Mucosa of descending colon (tissue), 3 donors: ENCODE measurements around the gene HNRNPUL1. TPM values are rescaled to one million over a fixed set of nuclear protein-coding genes. Genes with fewer than 3 reads are reported as not detected.

ENCODE experiments used
- ATAC-seq: fragments of 200-7000 bp; cut with Tn5 transposase; one replicate; pipeline ENCODE4 v1.9.1; 2020; ENCODE audit warnings: mild to moderate bottlenecking, moderate library complexity
- DNase-seq, 3 donors: peaks; one replicate each; pipeline ENCODE4 v3.0.0-alpha.2; 2020
- H3K36me3 ChIP-seq: fragments of 200-600 bp; one replicate; pipeline ENCODE4 v1.8.0; 2021; ENCODE audit warnings: low read depth, mild to moderate bottlenecking
- H3K4me1 ChIP-seq: fragments of 200-600 bp; one replicate; pipeline ENCODE4 v1.8.0; 2021; ENCODE audit warnings: low read depth, mild to moderate bottlenecking
- H3K4me3 ChIP-seq: fragments of 200-600 bp; one replicate; pipeline ENCODE4 v1.8.0; 2021; ENCODE audit warnings: mild to moderate bottlenecking
- H3K9me3 ChIP-seq: fragments of 200-600 bp; one replicate; pipeline ENCODE4 v1.8.0; 2021; ENCODE audit warnings: mild to moderate bottlenecking
- intact Hi-C, 2 donors: fragments of 100-400 bp; cut with DNase I in 1 of 2; cut with micrococcal nuclease in 1 of 2; formaldehyde crosslinking; loops; one replicate each; pipeline versions ENCODE4 v1.11.0 to v1.11.1; 2022; cut with DNase I, micrococcal nuclease
- total RNA-seq, 3 donors: library from RNA; stranded (reverse); fragmentation: NEBNext Ultra II Directional in 2 of 3; extraction: Animal tissue kit (Norgen Biotek cat#: 25700) in 2 of 3; gene quantifications; one replicate each; pipeline versions ENCODE4 v1.2.1 to v1.2.4, GENCODE V29; 2021 to 2023
- TF ChIP-seq, protein P1 (sequence below): fragments of 200-600 bp; IDR thresholded peaks from one replicate; pipeline ENCODE4 v1.8.0; 2022; ENCODE audit warnings: antibody characterized with exemption, mild to moderate bottlenecking
- donor health status: DM: no; HTN: no; CAD: no; lungs with moderate emphysema.
- donor health status: DM: no; HTN: no; CAD: no.
- donor health status: DM: no; HTN: yes; CAD: no.

Gene HNRNPUL1
- total RNA-seq, 3 donors from 2014 or later: 155 to 234 (median 190) TPM

DNA sequence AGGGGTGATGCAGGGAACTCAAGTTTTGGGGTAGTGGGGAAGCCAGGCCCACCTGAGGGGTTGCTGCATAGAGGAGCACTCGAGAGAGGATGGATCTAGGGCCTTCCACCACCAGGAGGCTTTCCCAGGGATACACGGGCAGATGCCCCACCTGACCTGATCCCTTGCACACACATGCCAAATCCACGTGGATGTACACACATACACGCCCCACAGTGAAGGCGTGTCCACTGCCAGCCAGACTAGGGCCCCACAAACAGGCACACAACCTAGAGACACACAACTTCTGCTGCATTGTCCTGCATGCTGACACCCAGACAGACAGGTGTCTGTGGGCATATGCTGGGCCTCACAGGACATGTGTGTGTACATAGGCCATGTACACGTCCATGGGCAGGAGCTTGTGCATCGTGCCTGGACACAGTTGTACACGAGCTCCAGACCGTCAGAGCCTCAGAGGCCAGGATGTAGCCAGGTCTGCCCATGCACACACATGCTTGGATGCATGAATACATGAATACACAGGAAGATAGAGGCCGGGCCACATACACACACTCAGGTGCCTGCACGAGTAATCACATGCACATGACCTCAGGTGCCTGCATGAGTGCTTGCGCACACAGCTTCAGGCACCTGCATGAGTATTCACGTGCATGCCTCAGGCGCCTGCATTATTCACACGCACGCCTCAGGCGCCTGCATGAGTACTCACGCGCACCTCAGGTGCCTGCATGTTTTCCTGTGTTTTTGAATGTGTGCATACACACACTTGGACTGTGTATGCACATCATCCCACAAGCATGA is 54.7 kb downstream of the HNRNPUL1 start:
- Histone ChIP-seq H3K4me1 (peaks cover 3% of the 10 kb centered on the region), H3K4me3 (no peak overlapping the region), H3K36me3 (peaks cover 9% of the 10 kb centered on the region), H3K9me3 (no peaks in the 10 kb centered on the region)
- DNase-seq: peak in 1 of 3 donors; percentile 34
- TF ChIP-seq, protein P1, sequence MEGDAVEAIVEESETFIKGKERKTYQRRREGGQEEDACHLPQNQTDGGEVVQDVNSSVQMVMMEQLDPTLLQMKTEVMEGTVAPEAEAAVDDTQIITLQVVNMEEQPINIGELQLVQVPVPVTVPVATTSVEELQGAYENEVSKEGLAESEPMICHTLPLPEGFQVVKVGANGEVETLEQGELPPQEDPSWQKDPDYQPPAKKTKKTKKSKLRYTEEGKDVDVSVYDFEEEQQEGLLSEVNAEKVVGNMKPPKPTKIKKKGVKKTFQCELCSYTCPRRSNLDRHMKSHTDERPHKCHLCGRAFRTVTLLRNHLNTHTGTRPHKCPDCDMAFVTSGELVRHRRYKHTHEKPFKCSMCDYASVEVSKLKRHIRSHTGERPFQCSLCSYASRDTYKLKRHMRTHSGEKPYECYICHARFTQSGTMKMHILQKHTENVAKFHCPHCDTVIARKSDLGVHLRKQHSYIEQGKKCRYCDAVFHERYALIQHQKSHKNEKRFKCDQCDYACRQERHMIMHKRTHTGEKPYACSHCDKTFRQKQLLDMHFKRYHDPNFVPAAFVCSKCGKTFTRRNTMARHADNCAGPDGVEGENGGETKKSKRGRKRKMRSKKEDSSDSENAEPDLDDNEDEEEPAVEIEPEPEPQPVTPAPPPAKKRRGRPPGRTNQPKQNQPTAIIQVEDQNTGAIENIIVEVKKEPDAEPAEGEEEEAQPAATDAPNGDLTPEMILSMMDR: no peak
- intact Hi-C loops: no loop called here
- ATAC-seq: no peak

DNA sequence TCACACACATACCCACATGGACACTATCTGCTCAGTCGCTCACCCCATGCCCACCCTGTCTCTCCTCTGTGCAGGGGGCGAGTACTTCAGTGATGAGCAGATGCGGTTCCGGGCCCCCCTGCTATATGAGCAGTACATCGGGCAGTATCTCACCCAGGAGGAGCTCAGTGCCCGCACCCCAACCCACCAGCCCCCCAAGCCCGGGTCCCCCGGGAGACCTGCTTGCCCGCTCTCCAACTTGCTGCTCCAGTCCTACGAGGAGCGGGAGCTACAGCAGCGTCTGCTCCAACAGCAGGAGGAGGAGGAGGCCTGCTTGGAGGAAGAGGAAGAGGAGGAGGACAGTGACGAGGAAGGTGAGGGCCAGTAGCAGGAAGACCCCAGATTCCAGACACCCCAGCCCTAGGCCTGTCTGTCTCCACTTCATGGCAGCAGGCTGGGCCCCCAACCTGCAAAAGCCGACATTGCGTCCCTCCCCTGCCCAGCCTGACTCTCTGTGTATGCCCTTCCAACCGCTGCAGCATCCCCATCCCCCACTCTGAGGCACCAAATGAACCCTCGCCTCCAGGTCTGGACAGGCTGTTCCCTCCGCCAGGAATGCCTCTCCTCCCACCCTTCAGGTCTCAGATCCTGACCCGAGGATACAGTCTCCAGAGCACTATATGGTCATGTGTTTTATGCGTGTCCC is 55.5 kb downstream of the HNRNPUL1 start:
- TF ChIP-seq, protein P1: no peak
- DNase-seq (peak in 1 of 3 donors; percentile 31), ATAC-seq (no peak)
- Histone ChIP-seq H3K9me3 (no peaks in the 10 kb centered on the region), H3K4me3 (no peak overlapping the region), H3K4me1 (peaks cover 10% of the 10 kb centered on the region), H3K36me3 (peaks cover 9% of the 10 kb centered on the region)
- intact Hi-C loops: no loop called here

DNA sequence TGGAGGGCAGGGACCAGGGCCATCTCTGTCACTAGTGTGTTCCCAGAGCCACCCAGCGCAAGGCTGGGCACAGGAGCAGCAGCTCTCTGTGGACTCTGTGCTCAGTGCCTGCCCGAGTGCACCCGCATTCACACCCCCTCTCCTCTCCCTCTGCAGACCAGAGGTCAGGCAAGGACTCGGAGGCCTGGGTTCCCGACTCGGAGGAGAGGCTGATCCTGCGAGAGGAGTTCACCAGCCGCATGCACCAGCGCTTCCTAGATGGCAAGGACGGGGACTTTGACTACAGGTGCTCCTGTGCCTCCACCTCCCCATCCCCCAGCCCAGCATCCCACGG is 56.0 kb downstream of the HNRNPUL1 start:
- intact Hi-C loops: no loop called here
- H3K9me3 ChIP-seq: no peaks in the 10 kb centered on the region
- TF ChIP-seq, protein P1: no peak
- H3K4me1 ChIP-seq: peaks cover 14% of the 10 kb centered on the region
- DNase-seq (peak in 1 of 3 donors; percentile 50), ATAC-seq (no peak)
- H3K36me3 ChIP-seq: peaks cover 9% of the 10 kb centered on the region
- H3K4me3 ChIP-seq: no peak overlapping the region

DNA sequence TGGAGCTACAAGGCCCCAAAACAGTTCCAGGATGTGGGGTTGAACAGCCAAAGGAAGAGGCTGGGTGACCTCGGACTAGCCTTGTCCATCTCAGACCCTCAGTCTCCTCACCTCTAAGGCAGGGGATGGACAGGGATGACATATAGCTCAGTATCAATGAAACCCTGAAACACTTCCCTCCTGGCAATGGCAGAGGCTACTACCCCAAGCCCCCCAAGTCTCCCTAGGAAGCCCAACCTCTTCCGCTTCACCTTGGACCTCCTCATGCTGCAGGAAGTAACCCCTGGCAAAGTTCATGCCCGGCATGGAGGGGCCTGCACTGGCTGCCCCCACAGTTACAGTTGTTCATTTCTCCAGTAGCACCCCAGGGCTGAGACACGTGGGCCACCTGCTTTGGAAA is 56.4 kb downstream of the HNRNPUL1 start:
- Histone ChIP-seq H3K4me3 (no peak overlapping the region), H3K36me3 (peaks cover 9% of the 10 kb centered on the region), H3K9me3 (no peaks in the 10 kb centered on the region), H3K4me1 (peaks cover 15% of the 10 kb centered on the region)
- DNase-seq (no peak), ATAC-seq (no peak)
- intact Hi-C loops: no loop called here
- TF ChIP-seq, protein P1: no peak

DNA sequence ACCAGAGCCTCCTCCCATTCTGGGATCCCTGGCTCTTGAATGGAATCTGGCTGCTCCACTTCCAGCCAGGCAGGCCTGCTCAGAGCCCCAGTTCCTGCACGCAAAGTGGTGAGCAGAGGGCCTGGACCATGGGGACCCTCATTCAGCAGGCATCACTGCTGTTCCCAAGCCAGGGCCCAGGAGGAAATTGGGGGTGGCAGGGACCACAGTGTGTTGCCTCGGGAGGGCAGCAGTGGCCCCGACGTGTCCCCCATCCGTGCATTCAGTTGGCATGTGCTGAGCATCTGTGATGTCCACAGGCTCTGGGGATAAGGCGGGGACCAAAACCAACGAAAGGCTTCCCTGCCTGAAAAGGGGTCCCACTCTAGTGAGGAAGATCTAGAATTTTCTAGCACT is 57.0 kb downstream of the HNRNPUL1 start:
- TF ChIP-seq, protein P1: no peak
- no peak for ATAC-seq
- no peaks in the 10 kb centered on the region for H3K9me3 ChIP-seq
- H3K4me3 ChIP-seq: no peak overlapping the region
- no peak for DNase-seq
- intact Hi-C loops: no loop called here
- peaks cover 22% of the 10 kb centered on the region for H3K4me1 ChIP-seq
- H3K36me3 ChIP-seq: peaks cover 8% of the 10 kb centered on the region
